Naive thymus-derived CD4-positive, alpha-beta T cell (primary cell): ENCODE measurements around the gene LRP5. TPM values are rescaled to one million over a fixed set of nuclear protein-coding genes. Genes with fewer than 3 reads are reported as not detected.

Experiments
- ATAC-seq: fragments of 150-1000 bp; cut with Tn5 transposase; 2 replicates; pipeline ENCODE4 v1.10.0; 2021; ENCODE audit warnings: mild to moderate bottlenecking, moderate library complexity
- CTCF ChIA-PET: fragments of 350-600 bp; sonication (Branson Sonifier 250); formaldehyde crosslinking; loops from one replicate; lab custom pipeline; 2021; ENCODE audit warnings: antibody characterized with exemption; lab: Charles Lee
- POLR2A ChIA-PET: fragments of 350-600 bp; sonication (Branson Sonifier 250); formaldehyde crosslinking; loops from one replicate; lab custom pipeline; 2021; ENCODE audit warnings: antibody characterized with exemption, inconsistent platforms; lab: Charles Lee
- DNase-seq, 9 donors: peaks; one replicate each; pipeline versions ENCODE4 v3.0.0 to v3.0.0-alpha.2; 2020 to 2022; ENCODE audit warnings: mixed read lengths in 1 of 9
- H3K27ac ChIP-seq: one replicate; pipeline ENCODE4 v1.7.0; 2013; ENCODE audit warnings: mild to moderate bottlenecking, low read depth, low read length, moderate library complexity
- H3K27me3 ChIP-seq, 2 donors: one replicate each; pipeline ENCODE4 v1.7.0; 2013; ENCODE audit warnings: low read length in 2 of 2, mild to moderate bottlenecking in 2 of 2, moderate library complexity in 2 of 2; ENCODE audit not compliant: control insufficient read depth in 2 of 2, insufficient read depth in 2 of 2
- H3K36me3 ChIP-seq, 3 experiments: 1 replicate in 2 of 3; 2 replicates in 1 of 3; pipeline ENCODE4 v1.7.0; 2013; ENCODE audit warnings: low read length in 3 of 3, mild to moderate bottlenecking in 3 of 3, moderate library complexity in 1 of 3; ENCODE audit not compliant: insufficient read depth in 3 of 3, control insufficient read depth in 2 of 3
- H3K4me1 ChIP-seq, 2 donors: one replicate each; pipeline ENCODE4 v1.7.0; 2013; ENCODE audit warnings: low read length in 2 of 2, mild to moderate bottlenecking in 2 of 2, moderate library complexity in 1 of 2; ENCODE audit not compliant: control insufficient read depth in 2 of 2, insufficient read depth in 2 of 2
- H3K4me3 ChIP-seq: 2 replicates; pipeline ENCODE4 v1.7.0; 2013; ENCODE audit warnings: mild to moderate bottlenecking, low read length
- H3K9me3 ChIP-seq, 3 experiments: 1 replicate in 2 of 3; 2 replicates in 1 of 3; pipeline ENCODE4 v1.7.0; 2013; ENCODE audit warnings: low read length in 3 of 3; ENCODE audit not compliant: control insufficient read depth in 2 of 3
- H3K27ac Mint-ChIP-seq, 9 donors: one replicate each; pipeline ENCODE4 v1.8.0; 2020 to 2022; ENCODE audit warnings: mixed read lengths in 9 of 9, mild to moderate bottlenecking in 8 of 9, moderate library complexity in 5 of 9, inconsistent platforms in 2 of 9
- H3K27me3 Mint-ChIP-seq, 5 donors: one replicate each; pipeline ENCODE4 v1.8.0; 2021 to 2022; ENCODE audit warnings: mixed read lengths in 5 of 5, mild to moderate bottlenecking in 1 of 5
- H3K36me3 Mint-ChIP-seq, 5 donors: one replicate each; pipeline ENCODE4 v1.8.0; 2020 to 2022; ENCODE audit warnings: mixed read lengths in 5 of 5, mild to moderate bottlenecking in 3 of 5, inconsistent platforms in 1 of 5
- H3K4me1 Mint-ChIP-seq, 7 donors: one replicate each; pipeline ENCODE4 v1.8.0; 2020 to 2022; ENCODE audit warnings: mixed read lengths in 7 of 7, mild to moderate bottlenecking in 3 of 7, inconsistent platforms in 1 of 7
- H3K4me3 Mint-ChIP-seq, 10 donors: one replicate each; pipeline ENCODE4 v1.8.0; 2020 to 2022; ENCODE audit warnings: mild to moderate bottlenecking in 10 of 10, mixed read lengths in 10 of 10, moderate library complexity in 6 of 10, inconsistent platforms in 2 of 10
- H3K9me3 Mint-ChIP-seq, 11 donors: one replicate each; pipeline ENCODE4 v1.8.0; 2020 to 2022; ENCODE audit warnings: mixed read lengths in 11 of 11, mild to moderate bottlenecking in 4 of 11, inconsistent platforms in 1 of 11, moderate library complexity in 1 of 11
- intact Hi-C, 2 donors: fragments of 100-400 bp; cut with micrococcal nuclease; formaldehyde crosslinking; loops; one replicate each; pipeline ENCODE4 v1.15.1; 2023
- polyA plus RNA-seq, 2 donors: library from polyadenylated mRNA; unstranded; fragments of 300-500 nt; fragmentation: Illumina TruSeq; gene quantifications; one replicate each; pipeline ENCODE4 v1.2.3, GENCODE V29; 2021
- total RNA-seq, 6 experiments: library from RNA in 5 of 6; stranded (reverse) in 5 of 6; gene quantifications; 1 replicate in 5 of 6; 2 replicates in 1 of 6; pipeline ENCODE4 v1.2.3 and lab custom pipeline; 2021 to 2026

The LRP5 gene
- total and polyA plus RNA-seq, 7 experiments from 2014 or later, result 0.35 to 29.9 (median 2.2) TPM

- ChIA-PET CTCF (no interaction called here), POLR2A (no interaction called here)
- intact Hi-C loops, result loop anchor here in 1 of 2 donors (1.0 to 5.0 kb wide), 2 partner anchors 27 to 39 kb away; partner anchors contain the start of gene LRP5
- H3K4me1 Mint-ChIP-seq, result peaks cover 0 to 10% (median 0%) of the 10 kb centered on the region in 7 donors
- H3K27ac ChIP-seq, result no peak overlapping the region
- no peaks in the 10 kb centered on the region for H3K27me3 Mint-ChIP-seq
- no peaks in the 10 kb centered on the region for H3K4me1 ChIP-seq
- no peak overlapping the region for H3K27ac Mint-ChIP-seq
- DNase-seq (no peak), ATAC-seq (no peak)
- H3K4me3 ChIP-seq, result no peak overlapping the region
- peaks cover 0 to 4% (median 0%) of the 10 kb centered on the region in 5 donors for H3K36me3 Mint-ChIP-seq
- H3K36me3 ChIP-seq, result no peaks in the 10 kb centered on the region
- peaks cover 0 to 3% (median 0%) of the 10 kb centered on the region in 11 donors for H3K9me3 Mint-ChIP-seq
- no peak overlapping the region for H3K4me3 Mint-ChIP-seq
- H3K27me3 ChIP-seq, result no peaks in the 10 kb centered on the region
- no peaks in the 10 kb centered on the region for H3K9me3 ChIP-seq
Measured at GRCh38 chr11:68350759-68351449, 38.5 kb downstream of the LRP5 start.

- POLR2A ChIA-PET, result no interaction called here
Measured at GRCh38 chr11:68351450-68352275, 39.3 kb downstream of the LRP5 start.

GRCh38 chr11:68352591-68352990 lies 40.2 kb downstream of the LRP5 start:
- intact Hi-C loops, result loop anchor here in 1 of 2 donors (5.0 kb wide), 1 partner anchor 40 kb away; the partner anchor contains the start of gene LRP5
- H3K36me3 ChIP-seq, result no peaks in the 10 kb centered on the region
- DNase-seq, result no peak
- Mint-ChIP-seq H3K9me3 (no peaks in the 10 kb centered on the region), H3K27ac (peak overlapping the region in 1 of 9 donors; percentile 4), H3K27me3 (no peaks in the 10 kb centered on the region), H3K4me1 (no peaks in the 10 kb centered on the region), H3K4me3 (no peak overlapping the region), H3K36me3 (peaks cover 0 to 4% (median 0%) of the 10 kb centered on the region in 5 donors)
- no peak for ATAC-seq
- no peak overlapping the region for H3K4me3 ChIP-seq
- CTCF ChIA-PET, result no interaction called here
- no peaks in the 10 kb centered on the region for H3K4me1 ChIP-seq
- H3K9me3 ChIP-seq, result no peaks in the 10 kb centered on the region
- H3K27ac ChIP-seq, result no peak overlapping the region
- POLR2A ChIA-PET, result no interaction called here
- no peaks in the 10 kb centered on the region for H3K27me3 ChIP-seq

More at GRCh38 chr11:68351450-68352275, 39.3 kb downstream of the LRP5 start:
- H3K36me3 ChIP-seq, result no peaks in the 10 kb centered on the region
- H3K4me1 Mint-ChIP-seq, result peaks cover 0 to 4% (median 0%) of the 10 kb centered on the region in 7 donors
- H3K36me3 Mint-ChIP-seq, result peaks cover 0 to 2% (median 0%) of the 10 kb centered on the region in 5 donors
- H3K27ac Mint-ChIP-seq, result no peak overlapping the region
- no peaks in the 10 kb centered on the region for H3K9me3 Mint-ChIP-seq
- no peaks in the 10 kb centered on the region for H3K9me3 ChIP-seq
- intact Hi-C loops, result loop anchor here in 1 of 2 donors (1.0 to 5.0 kb wide), 2 partner anchors 27 to 39 kb away; partner anchors contain the start of gene LRP5
- ATAC-seq, result no peak
- no peak overlapping the region for H3K4me3 ChIP-seq
- no peak overlapping the region for H3K4me3 Mint-ChIP-seq
- CTCF ChIA-PET, result no interaction called here
- H3K27me3 Mint-ChIP-seq, result no peaks in the 10 kb centered on the region
- no peak for DNase-seq
- no peaks in the 10 kb centered on the region for H3K27me3 ChIP-seq
- no peak overlapping the region for H3K27ac ChIP-seq
- H3K4me1 ChIP-seq, result no peaks in the 10 kb centered on the region

GRCh38 chr11:68353118-68353517 lies 40.7 kb downstream of the LRP5 start:
- H3K27me3 ChIP-seq, result no peaks in the 10 kb centered on the region
- H3K9me3 ChIP-seq, result no peaks in the 10 kb centered on the region
- ChIA-PET POLR2A (no interaction called here), CTCF (no interaction called here)
- Mint-ChIP-seq H3K36me3 (peaks cover 0 to 4% (median 0%) of the 10 kb centered on the region in 5 donors), H3K4me3 (no peak overlapping the region), H3K27ac (no peak overlapping the region), H3K4me1 (no peaks in the 10 kb centered on the region), H3K9me3 (no peaks in the 10 kb centered on the region), H3K27me3 (no peaks in the 10 kb centered on the region)
- intact Hi-C loops, result loop anchor here in 1 of 2 donors (5.0 kb wide), 1 partner anchor 41 kb away; the partner anchor contains the start of gene LRP5
- no peak overlapping the region for H3K27ac ChIP-seq
- H3K4me3 ChIP-seq, result no peak overlapping the region
- H3K36me3 ChIP-seq, result no peaks in the 10 kb centered on the region
- ATAC-seq (no peak), DNase-seq (no peak)
- H3K4me1 ChIP-seq, result no peaks in the 10 kb centered on the region

GRCh38 chr11:68353669-68354068 lies 41.3 kb downstream of the LRP5 start:
- intact Hi-C loops, result loop anchor here in 1 of 2 donors (5.0 kb wide), 1 partner anchor 41 kb away; the partner anchor contains the start of gene LRP5

GRCh38 chr11:68354148-68354872 lies 41.9 kb downstream of the LRP5 start:
- intact Hi-C loops, result loop anchor here in 1 of 2 donors (5.0 kb wide), 1 partner anchor 42 kb away; the partner anchor contains the start of gene LRP5
- ATAC-seq, result no peak
- no peaks in the 10 kb centered on the region for H3K27me3 ChIP-seq
- no peak overlapping the region for H3K27ac Mint-ChIP-seq
- no peaks in the 10 kb centered on the region for H3K4me1 ChIP-seq
- peaks cover 0 to under 1% (median 0%) of the 10 kb centered on the region in 11 donors for H3K9me3 Mint-ChIP-seq
- no peaks in the 10 kb centered on the region for H3K4me1 Mint-ChIP-seq
- no peak overlapping the region for H3K4me3 ChIP-seq
- H3K27me3 Mint-ChIP-seq, result no peaks in the 10 kb centered on the region
- H3K4me3 Mint-ChIP-seq, result no peak overlapping the region
- no peaks in the 10 kb centered on the region for H3K9me3 ChIP-seq
- H3K36me3 Mint-ChIP-seq, result peaks cover 0 to 14% (median 2%) of the 10 kb centered on the region in 5 donors
- no peak overlapping the region for H3K27ac ChIP-seq
- ChIA-PET POLR2A (interaction anchor here (0.6 kb wide), 1 partner anchor 59 kb away, joined by 3 read pairs; no protein-coding TSS in a partner anchor), CTCF (no interaction called here)
- DNase-seq, result no peak
- H3K36me3 ChIP-seq, result peaks cover 0 to 2% (median 0%) of the 10 kb centered on the region in 3 experiments

More at GRCh38 chr11:68353669-68354068, 41.3 kb downstream of the LRP5 start:
- POLR2A ChIA-PET, result no interaction called here
- Mint-ChIP-seq H3K36me3 (peaks cover 0 to 8% (median 0%) of the 10 kb centered on the region in 5 donors), H3K9me3 (no peaks in the 10 kb centered on the region), H3K27ac (no peak overlapping the region), H3K27me3 (no peaks in the 10 kb centered on the region), H3K4me1 (no peaks in the 10 kb centered on the region), H3K4me3 (no peak overlapping the region)
- Histone ChIP-seq H3K4me1 (no peaks in the 10 kb centered on the region), H3K4me3 (no peak overlapping the region), H3K36me3 (peaks cover 0 to under 1% (median 0%) of the 10 kb centered on the region in 3 experiments), H3K9me3 (no peaks in the 10 kb centered on the region), H3K27me3 (no peaks in the 10 kb centered on the region), H3K27ac (no peak overlapping the region)
- DNase-seq, result no peak
- ATAC-seq, result no peak
- CTCF ChIA-PET, result no interaction called here
